C4-2B (cell line): ENCODE results near the gene PRR16.
"Not testable (repeated sequence)": the region's sequence is repeated elsewhere in the genome, so short reads cannot be mapped to it uniquely, and the experiment has no call there.

ENCODE experiments used
- H3K27ac ChIP-seq: fragments of 450-650 bp; 2 replicates; pipeline ENCODE4 v1.5.1; 2017
- ZFX ChIP-seq: fragments of 450-650 bp; IDR thresholded peaks from 2 replicates; pipeline ENCODE4 v1.6.1; 2017
- TF ChIP-seq, protein P1 (sequence below): fragments of 450-650 bp; conservative IDR thresholded peaks from 2 replicates; pipeline ENCODE4 v1.5.1; 2017; ENCODE audit warnings: mild to moderate bottlenecking

PRR16 gene

DNA sequence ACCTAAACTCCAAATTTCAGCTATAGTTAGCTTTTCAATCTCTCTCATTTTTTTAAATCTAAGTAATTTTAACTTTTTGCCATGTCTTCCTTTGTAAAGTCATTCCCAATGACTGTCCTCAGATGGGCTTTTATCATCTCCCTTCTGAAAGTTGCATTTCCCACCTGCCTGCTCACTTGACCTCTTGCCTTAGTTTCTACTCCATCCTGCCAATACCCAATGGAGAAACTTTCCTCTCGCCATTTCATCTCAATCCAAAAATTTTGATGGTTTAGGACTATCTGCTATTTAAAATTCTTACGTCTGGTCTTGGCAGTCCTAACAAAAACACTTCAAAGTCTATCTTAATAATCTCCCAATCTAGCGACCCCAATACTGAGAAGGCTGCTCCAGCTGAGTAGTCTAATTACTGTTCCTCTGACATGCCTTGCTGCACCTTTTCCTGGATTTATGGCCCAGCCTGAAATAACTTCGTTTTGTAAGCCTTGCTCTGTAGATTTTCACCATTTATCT is 231.3 kb downstream of the PRR16 start:
- TF ChIP-seq ZFX: no peak
- TF ChIP-seq, protein P1, sequence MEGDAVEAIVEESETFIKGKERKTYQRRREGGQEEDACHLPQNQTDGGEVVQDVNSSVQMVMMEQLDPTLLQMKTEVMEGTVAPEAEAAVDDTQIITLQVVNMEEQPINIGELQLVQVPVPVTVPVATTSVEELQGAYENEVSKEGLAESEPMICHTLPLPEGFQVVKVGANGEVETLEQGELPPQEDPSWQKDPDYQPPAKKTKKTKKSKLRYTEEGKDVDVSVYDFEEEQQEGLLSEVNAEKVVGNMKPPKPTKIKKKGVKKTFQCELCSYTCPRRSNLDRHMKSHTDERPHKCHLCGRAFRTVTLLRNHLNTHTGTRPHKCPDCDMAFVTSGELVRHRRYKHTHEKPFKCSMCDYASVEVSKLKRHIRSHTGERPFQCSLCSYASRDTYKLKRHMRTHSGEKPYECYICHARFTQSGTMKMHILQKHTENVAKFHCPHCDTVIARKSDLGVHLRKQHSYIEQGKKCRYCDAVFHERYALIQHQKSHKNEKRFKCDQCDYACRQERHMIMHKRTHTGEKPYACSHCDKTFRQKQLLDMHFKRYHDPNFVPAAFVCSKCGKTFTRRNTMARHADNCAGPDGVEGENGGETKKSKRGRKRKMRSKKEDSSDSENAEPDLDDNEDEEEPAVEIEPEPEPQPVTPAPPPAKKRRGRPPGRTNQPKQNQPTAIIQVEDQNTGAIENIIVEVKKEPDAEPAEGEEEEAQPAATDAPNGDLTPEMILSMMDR: no peak

DNA sequence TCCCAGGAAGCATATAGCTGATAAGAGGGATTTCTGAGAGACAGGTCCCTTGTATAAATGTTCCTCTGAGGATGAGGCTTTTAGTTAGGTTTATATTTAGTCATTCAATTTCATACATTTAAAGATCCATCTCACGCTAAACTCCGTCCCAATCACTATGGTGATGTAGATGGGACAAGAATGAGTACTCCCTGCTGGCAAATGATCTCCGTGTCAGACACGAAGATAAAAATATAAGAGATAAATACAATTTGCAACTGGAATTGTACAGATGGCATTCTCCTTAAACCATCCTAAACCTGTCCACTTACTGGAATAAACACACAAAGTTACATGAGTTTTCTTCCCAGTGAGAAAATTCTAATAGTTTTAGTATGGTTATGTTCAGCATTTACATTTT is 233.0 kb downstream of the PRR16 start:
- TF ChIP-seq, protein P1: no peak
- TF ChIP-seq ZFX: no peak
- no peak overlapping the region for H3K27ac ChIP-seq

More for the DNA sequence above, 231.3 kb downstream of the PRR16 start:
- no peak overlapping the region for H3K27ac ChIP-seq

DNA sequence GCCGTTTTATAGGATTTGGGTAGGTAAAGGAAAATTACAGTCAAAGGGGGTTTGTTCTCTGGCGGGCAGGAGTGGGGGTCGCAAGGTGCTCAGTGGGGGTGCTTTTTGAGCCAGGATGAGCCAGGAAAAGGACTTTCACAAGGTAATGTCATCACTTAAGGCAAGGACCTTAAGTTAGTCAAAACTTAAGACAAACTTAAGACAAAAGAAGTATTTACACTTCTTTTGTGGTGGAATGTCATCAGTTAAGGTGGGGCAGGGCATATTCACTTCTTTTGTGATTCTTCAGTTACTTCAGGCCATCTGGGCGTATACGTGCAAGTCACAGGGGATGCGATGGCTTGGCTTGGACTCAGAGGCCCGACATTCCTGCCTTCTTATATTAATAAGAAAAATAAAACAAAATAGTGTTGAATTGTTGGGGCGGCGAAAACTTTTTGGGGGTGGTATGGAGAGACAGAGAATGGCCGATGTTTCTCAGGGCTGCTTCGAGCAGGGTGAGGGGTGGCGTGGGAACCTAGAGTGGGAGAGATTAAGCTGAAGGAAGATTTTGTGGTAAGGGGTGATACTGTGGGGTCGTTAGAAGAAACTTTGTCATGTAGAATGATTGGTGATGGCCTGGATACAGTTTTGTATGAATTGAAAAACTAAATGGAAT is 233.7 kb downstream of the PRR16 start:
- not testable (repeated sequence) for H3K27ac ChIP-seq

DNA sequence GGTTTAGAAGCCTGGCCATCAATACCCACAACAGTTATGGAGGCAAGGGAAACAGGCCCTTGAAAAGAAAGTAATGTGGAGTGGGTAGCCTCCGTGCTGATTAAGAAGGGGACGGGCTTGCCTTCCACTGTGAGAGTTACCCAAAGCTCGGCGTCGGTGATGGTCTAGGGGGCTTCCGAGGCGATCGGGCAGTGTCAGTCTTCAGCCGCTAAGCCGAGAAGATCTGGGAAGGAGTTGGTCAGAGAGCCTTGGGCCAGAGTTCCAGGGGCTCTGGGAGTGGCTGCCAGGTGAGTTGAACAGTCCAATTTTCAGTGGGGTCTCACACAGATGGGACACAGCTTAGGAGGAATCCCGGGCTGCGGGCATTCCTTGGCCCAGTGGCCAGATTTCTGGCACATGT is 236.6 kb downstream of the PRR16 start:
- not testable (repeated sequence) for H3K27ac ChIP-seq

DNA sequence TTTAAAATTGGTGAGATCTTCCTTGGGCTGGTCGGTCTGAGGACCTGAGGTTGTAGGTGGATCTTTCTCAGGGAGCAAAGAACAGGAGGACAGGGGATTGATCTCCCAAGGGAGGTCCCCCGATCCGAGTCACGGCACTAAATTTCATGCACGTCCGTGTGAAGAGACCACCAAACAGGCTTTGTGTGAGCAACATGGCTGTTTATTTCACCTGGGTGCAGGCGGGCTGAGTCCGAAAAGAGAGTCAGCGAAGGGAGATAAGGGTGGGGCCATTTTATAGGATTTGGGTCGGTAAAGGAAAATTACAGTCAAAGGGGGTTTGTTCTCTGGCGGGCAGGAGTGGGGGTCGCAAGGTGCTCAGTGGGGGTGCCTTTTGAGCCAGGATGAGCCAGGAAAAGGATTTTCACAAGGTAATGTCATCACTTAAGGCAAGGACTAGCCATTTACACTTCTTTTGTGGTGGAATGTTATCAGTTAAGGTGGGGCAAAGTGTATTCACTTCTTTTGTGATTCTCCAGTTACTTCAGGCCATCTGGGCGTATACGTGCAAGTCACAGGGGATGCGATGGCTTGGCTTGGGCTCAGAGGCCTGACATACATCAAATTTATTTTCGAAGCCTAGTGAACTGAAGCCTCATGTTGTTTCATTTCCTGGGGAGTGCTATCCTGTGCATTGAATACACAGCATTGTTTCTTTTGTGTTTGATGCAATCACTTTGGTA is 238.9 kb downstream of the PRR16 start:
- H3K27ac ChIP-seq: not testable (repeated sequence)

DNA sequence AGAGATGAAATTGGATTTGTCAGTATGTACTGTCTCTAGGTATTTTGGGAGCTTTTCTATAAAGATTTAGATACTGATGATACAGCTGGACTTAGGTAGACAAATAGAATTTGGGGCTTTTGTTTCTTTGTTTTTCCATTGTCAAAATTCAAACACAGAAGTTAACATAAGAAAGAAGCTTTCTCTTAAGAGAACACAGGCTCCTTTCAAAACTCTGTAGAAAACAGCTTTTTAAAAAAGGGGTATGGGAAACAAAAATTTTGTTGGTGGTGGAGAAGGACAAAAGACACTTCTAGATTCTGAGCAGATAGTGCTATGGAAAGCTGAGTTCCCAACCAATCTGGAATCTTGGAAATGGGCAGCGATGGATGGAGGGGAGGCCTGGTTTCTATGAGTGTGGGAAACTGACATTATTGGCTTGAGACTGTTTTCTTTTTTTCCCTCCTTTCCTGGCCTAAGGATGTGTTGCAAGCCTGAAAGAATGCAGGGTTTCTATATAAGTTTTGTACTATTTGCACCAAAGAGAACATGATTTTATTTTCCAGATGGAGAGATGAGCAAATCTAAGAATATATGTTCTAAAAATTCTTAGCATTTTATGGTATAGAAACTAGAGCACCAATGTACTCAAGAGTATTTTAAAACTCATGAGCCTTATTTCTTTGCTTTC is 240.0 kb downstream of the PRR16 start:
- no peak overlapping the region for H3K27ac ChIP-seq

DNA sequence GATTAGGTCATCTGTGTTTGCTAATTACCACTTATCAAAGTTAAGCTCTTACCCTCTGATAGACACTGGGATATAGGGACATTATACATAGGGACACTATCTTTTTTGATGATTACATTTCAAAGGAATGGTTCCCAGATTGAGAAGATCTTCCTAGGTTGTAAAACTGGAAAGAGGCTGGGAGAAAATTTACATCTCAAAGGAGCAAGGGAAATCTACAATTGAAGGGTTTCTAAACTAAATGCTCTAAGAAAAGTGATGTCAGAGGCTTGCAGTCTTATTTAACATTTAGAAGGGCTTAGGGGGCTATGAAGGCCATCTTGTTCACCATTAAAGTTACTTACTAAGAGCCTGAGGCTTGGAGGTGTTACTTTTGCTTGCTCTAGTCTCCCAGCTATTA is 242.8 kb downstream of the PRR16 start:
- no peak overlapping the region for H3K27ac ChIP-seq
- no peak for TF ChIP-seq ZFX
- TF ChIP-seq, protein P1: no peak

More for the DNA sequence above, 240.0 kb downstream of the PRR16 start:
- TF ChIP-seq ZFX: no peak
- TF ChIP-seq, protein P1: no peak

DNA sequence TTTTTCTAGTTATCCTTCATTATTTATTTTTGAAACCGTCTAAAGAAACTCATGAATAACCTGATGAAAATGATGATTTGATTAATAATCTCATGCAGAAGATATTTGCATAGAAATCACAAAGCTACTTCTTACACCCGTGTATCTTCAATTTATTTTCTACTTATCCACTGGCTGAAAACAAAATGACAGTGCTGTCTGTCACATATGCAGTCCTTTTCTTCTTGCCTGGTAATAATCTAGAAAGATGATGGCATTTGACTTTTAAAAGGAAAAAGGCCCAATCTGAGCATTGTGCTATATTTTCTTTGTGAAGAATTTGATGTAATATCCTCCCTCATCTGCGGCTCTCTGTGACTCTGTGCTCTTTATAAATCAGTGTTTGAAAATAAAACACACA is 253.3 kb downstream of the PRR16 start:
- TF ChIP-seq, protein P1: no peak
- no peak for TF ChIP-seq ZFX
- H3K27ac ChIP-seq: no peak overlapping the region
